ENCODE measurements around the gene EPM2AIP1. TPM values are rescaled to one million over a fixed set of nuclear protein-coding genes. Genes with fewer than 3 reads are reported as not detected.
A peak's percentile ranks its signal among the peaks of the same experiment; 100 is the strongest.

The EPM2AIP1 gene
- total and polyA plus RNA-seq, 10 donors: 4.9 to 31.3 (median 22.3) TPM

DNA sequence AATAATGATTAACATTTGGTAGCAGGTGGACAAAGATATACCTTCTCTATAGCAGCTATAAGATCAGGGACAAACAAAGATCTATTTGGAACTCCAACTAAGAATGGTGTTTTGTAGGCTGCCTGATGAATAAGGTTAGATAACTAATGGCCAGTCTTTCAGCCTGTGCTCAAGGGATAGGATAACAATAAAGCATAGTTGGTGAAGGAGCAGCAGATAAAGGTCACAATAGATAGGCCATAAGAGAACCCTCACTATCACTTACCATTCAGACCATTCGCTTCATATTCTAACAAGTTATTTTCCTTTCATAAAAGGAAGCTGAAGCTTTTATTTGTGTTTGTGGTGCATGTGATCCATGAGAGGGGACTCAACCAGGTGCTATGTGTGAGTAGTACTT is 19.8 kb downstream of the EPM2AIP1 start:
- DNase-seq: no peak
- Histone ChIP-seq H3K36me3 (peaks cover 0 to 10% (median 0%) of the 10 kb centered on the region in 6 donors), H3K4me3 (no peak overlapping the region), H3K27ac (no peak overlapping the region), H3K27me3 (replicated peaks in 1 of 7) (no peaks in the 10 kb centered on the region), H3K4me1 (peaks cover 0 to 18% (median 10%) of the 10 kb centered on the region in 6 donors), H3K9me3 (peaks cover 0 to 4% (median 0%) of the 10 kb centered on the region in 8 donors)
- WGBS, 5 donors: 95 to 100% (median 97%) methylated on average over 1 of the region's 1 CpG
- intact Hi-C loops (cut with DNase I; ENCODE audit: low total_unique reads): no loop called here
- no peak for TF ChIP-seq POLR2A (IDR thresholded peaks at IDR 0.05)
- TF ChIP-seq, protein P1, sequence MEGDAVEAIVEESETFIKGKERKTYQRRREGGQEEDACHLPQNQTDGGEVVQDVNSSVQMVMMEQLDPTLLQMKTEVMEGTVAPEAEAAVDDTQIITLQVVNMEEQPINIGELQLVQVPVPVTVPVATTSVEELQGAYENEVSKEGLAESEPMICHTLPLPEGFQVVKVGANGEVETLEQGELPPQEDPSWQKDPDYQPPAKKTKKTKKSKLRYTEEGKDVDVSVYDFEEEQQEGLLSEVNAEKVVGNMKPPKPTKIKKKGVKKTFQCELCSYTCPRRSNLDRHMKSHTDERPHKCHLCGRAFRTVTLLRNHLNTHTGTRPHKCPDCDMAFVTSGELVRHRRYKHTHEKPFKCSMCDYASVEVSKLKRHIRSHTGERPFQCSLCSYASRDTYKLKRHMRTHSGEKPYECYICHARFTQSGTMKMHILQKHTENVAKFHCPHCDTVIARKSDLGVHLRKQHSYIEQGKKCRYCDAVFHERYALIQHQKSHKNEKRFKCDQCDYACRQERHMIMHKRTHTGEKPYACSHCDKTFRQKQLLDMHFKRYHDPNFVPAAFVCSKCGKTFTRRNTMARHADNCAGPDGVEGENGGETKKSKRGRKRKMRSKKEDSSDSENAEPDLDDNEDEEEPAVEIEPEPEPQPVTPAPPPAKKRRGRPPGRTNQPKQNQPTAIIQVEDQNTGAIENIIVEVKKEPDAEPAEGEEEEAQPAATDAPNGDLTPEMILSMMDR (IDR thresholded peaks at IDR 0.05 in 8 of 11, conservative IDR thresholded peaks at IDR 0.05 in 3 of 11): no peak
- no peak for TF ChIP-seq POLR2AphosphoS5 (IDR thresholded peaks at IDR 0.05)

DNA sequence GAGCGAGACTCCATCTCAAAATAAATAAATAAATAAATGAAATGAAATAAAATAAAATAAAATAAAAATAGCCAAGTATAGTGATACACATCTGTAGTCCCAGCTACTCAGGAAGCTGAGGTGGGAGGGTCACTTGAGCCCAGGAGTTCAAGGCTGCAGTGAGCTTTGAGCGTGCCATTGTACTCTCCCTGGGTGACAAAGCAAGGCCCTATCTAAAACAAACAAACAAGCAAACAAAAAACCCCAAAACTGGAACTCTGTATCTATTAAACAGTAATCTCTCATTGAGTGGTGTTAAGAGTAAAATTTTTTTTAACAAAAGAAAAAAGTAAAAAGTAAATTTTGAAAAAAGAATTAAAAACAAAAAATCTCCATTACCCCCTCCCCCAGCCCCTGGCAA is 20.8 kb downstream of the EPM2AIP1 start:
- Histone ChIP-seq H3K27me3 (replicated peaks in 1 of 7) (no peaks in the 10 kb centered on the region), H3K4me1 (peaks cover 0 to 18% (median 10%) of the 10 kb centered on the region in 6 donors), H3K36me3 (peaks cover 0 to 10% (median 0%) of the 10 kb centered on the region in 6 donors), H3K4me3 (no peak overlapping the region), H3K27ac (no peak overlapping the region), H3K9me3 (no peaks in the 10 kb centered on the region)
- 84 to 92% (median 86%) methylated on average over 2 of the region's 2 CpGs for WGBS, 5 donors
- no peak for TF ChIP-seq POLR2A (IDR thresholded peaks at IDR 0.05)
- TF ChIP-seq, protein P1 (IDR thresholded peaks at IDR 0.05 in 8 of 11, conservative IDR thresholded peaks at IDR 0.05 in 3 of 11): no peak
- TF ChIP-seq POLR2AphosphoS5 (IDR thresholded peaks at IDR 0.05): no peak
- no peak for DNase-seq
- intact Hi-C loops (cut with DNase I; ENCODE audit: low total_unique reads): no loop called here

DNA sequence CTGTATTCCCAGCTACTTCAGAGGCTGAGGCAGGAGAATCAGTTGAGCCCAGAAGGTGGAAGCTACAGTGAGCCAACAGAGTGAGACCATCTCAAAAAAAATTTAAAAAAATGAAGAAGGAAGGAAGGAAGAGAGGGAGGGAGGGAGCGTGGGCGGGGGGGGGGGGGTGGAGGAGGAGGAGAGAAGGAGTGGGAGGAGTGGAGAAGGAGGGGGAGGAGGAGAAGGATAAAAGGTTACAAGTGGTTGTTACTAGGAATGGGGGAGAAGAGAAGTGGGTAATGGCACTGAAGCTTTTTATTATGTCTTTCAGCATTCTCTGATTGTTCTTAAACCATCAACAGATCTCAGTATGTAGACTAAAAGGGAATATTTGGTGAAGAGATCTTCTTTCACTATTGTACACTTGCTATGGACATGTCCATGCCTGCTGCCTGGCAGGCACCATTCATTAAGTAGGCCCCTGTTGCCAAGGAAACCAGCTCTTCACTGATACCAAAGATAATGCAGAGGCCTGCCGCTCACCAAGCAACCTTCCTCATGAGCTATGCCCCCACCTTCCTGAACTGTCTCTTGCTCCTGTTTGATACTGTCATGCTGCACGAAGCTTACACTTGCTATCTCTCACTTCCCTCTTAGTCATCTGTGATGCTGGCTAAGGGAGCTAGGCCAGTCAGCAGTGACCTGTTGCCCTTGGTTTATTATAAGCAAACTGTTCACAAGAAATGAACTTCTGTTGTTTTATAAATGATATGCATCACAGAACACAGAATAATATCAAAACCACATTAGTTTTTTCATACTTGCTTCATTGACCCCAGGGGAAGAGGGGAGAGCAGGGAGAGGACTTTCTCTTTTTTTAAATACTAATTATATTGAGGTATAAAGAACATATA is 23.1 kb downstream of the EPM2AIP1 start:
- intact Hi-C loops (cut with DNase I; ENCODE audit: low total_unique reads): no loop called here
- DNase-seq: no peak
- no peak overlapping the region for H3K4me3 ChIP-seq
- H3K27me3 ChIP-seq (replicated peaks in 1 of 7): no peaks in the 10 kb centered on the region
- H3K4me1 ChIP-seq: peaks cover 0 to 22% (median 12%) of the 10 kb centered on the region in 6 donors
- no peaks in the 10 kb centered on the region for H3K9me3 ChIP-seq
- WGBS, 5 donors: 8 to 22% (median 9%) methylated on average over 3 to 4 of the region's 4 CpGs
- H3K36me3 ChIP-seq: no peaks in the 10 kb centered on the region
- H3K27ac ChIP-seq: peak overlapping the region in 5 of 8 donors; percentile 22 to 68 (median 37)
- peak in 1 of 3 donors; percentile 19 for TF ChIP-seq POLR2AphosphoS5 (IDR thresholded peaks at IDR 0.05)
- TF ChIP-seq, protein P1 (IDR thresholded peaks at IDR 0.05 in 8 of 11, conservative IDR thresholded peaks at IDR 0.05 in 3 of 11): no peak

DNA sequence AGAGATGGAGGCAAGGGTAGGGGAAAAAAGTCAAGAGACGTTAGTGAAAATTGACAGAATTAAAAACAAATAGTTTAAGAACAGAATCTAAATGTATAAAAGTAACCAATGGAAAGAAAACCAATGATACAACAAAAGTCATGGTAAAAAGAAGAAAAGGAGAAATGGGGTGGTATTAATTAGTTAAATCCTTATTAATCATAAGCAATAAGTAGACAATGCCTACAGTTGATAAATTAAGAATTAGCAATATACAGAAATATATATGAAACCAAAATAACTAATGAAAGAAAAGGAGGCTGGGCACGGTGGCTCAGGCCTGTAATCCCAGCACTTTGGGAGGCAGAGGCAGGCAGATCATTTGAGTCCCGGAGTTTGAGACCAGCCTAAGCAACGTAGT is 23.8 kb downstream of the EPM2AIP1 start:
- intact Hi-C loops (cut with DNase I; ENCODE audit: low total_unique reads): no loop called here
- H3K27me3 ChIP-seq (replicated peaks in 1 of 7): no peaks in the 10 kb centered on the region
- 80 to 88% (median 84%) methylated on average over 4 of the region's 4 CpGs for WGBS, 5 donors
- TF ChIP-seq POLR2A (IDR thresholded peaks at IDR 0.05): no peak
- TF ChIP-seq, protein P1 (IDR thresholded peaks at IDR 0.05 in 8 of 11, conservative IDR thresholded peaks at IDR 0.05 in 3 of 11): no peak
- no peak for TF ChIP-seq POLR2AphosphoS5 (IDR thresholded peaks at IDR 0.05)
- no peaks in the 10 kb centered on the region for H3K9me3 ChIP-seq
- H3K4me3 ChIP-seq: no peak overlapping the region
- DNase-seq: no peak
- H3K36me3 ChIP-seq: no peaks in the 10 kb centered on the region
- H3K4me1 ChIP-seq: peaks cover 0 to 27% (median 13%) of the 10 kb centered on the region in 6 donors
- H3K27ac ChIP-seq: peak overlapping the region in 3 of 8 donors; percentile 10 to 56 (median 22)

All from spleen (tissue), 11 donors.